OCI-LY7 (cell line): ENCODE data around the gene TCF12. TPM values are rescaled to one million over a fixed set of nuclear protein-coding genes. Genes with fewer than 3 reads are reported as not detected.

Experiments used
- BruUV-seq: library from RNA; stranded (reverse); fragments of 400-500 nt; replicated peaks from 2 replicates; lab custom pipeline; 2021; lab: Mats Ljungman, UMichigan
- CTCF ChIA-PET: fragments of 300-600 bp; sonication (Branson Sonifier 250); formaldehyde crosslinking; loops from one replicate; lab custom pipeline; 2022; ENCODE audit warnings: antibody characterized with exemption; ENCODE audit not compliant: unreplicated experiment; lab: Charles Lee
- POLR2A ChIA-PET: fragments of 300-600 bp; sonication (Branson Sonifier 250); formaldehyde crosslinking; loops from one replicate; lab custom pipeline; 2022; ENCODE audit warnings: antibody characterized with exemption; lab: Charles Lee
- DNase-seq: peaks from one replicate; pipeline ENCODE4 v3.0.0-alpha.2; 2015; ENCODE audit warnings: low spot score
- H2AFZ ChIP-seq: fragments of 200-600 bp; sonication (generic), shearing (Covaris generic); 2 replicates; pipeline ENCODE4 v1.6.1; 2014; ENCODE audit warnings: mild to moderate bottlenecking, antibody characterized with exemption, low read length, moderate library complexity
- H3K27ac ChIP-seq: fragments of 200-600 bp; sonication (generic); 2 replicates; pipeline ENCODE4 v1.5.1; 2014; ENCODE audit warnings: mixed run types, low read depth, mild to moderate bottlenecking, moderate library complexity, low read length, inconsistent platforms; ENCODE audit not compliant: poor library complexity, severe bottlenecking
- H3K36me3 ChIP-seq: fragments of 200-600 bp; sonication (generic); 2 replicates; pipeline ENCODE4 v1.6.1; 2014; ENCODE audit warnings: mild to moderate bottlenecking, antibody characterized with exemption, low read length, moderate library complexity, mixed read lengths; ENCODE audit not compliant: insufficient read depth
- H3K4me1 ChIP-seq: fragments of 200-600 bp; sonication (generic); 2 replicates; pipeline ENCODE4 v1.5.1; 2014; ENCODE audit warnings: mild to moderate bottlenecking, low read length; ENCODE audit not compliant: insufficient read depth, poor library complexity, severe bottlenecking
- H3K4me2 ChIP-seq: fragments of 200-600 bp; sonication (generic); 2 replicates; pipeline ENCODE4 v1.6.1; 2014; ENCODE audit warnings: mild to moderate bottlenecking, low read length
- H3K4me3 ChIP-seq: fragments of 200-600 bp; sonication (generic); 2 replicates; pipeline ENCODE4 v1.5.1; 2014; ENCODE audit warnings: mild to moderate bottlenecking, low read depth, low read length; ENCODE audit not compliant: poor library complexity, severe bottlenecking
- H3K79me2 ChIP-seq: fragments of 200-600 bp; sonication (generic); 2 replicates; pipeline ENCODE4 v1.6.1; 2016; ENCODE audit warnings: low read depth, mild to moderate bottlenecking, low read length, moderate library complexity, mixed read lengths; ENCODE audit not compliant: insufficient read depth
- H3K9me2 ChIP-seq: fragments of 200-600 bp; sonication (generic); 2 replicates; pipeline ENCODE4 v1.6.1; 2016; ENCODE audit warnings: mild to moderate bottlenecking, low read length, mixed read lengths; ENCODE audit not compliant: insufficient read depth
- H3K9me3 ChIP-seq: fragments of 200-600 bp; sonication (generic); 2 replicates; pipeline ENCODE4 v1.6.1; 2014; ENCODE audit warnings: mild to moderate bottlenecking, mixed run types, low read length, mixed read lengths
- H4K20me1 ChIP-seq: fragments of 200-600 bp; sonication (generic); 2 replicates; pipeline ENCODE4 v1.6.1; 2014; ENCODE audit warnings: mild to moderate bottlenecking, antibody characterized with exemption, low read length, moderate library complexity, mixed read lengths; ENCODE audit not compliant: insufficient read depth
- EZH2phosphoT487 ChIP-seq: fragments of 200-600 bp; sonication (generic); IDR thresholded peaks from 2 replicates; pipeline ENCODE4 v1.6.1; 2018; ENCODE audit warnings: low read depth, borderline replicate concordance, mild to moderate bottlenecking, mixed run types, antibody characterized with exemption, low read length, moderate library complexity, mixed read lengths
- intact Hi-C: fragments of 100-400 bp; cut with micrococcal nuclease; formaldehyde crosslinking; loops from one replicate; pipeline ENCODE4 v1.10.0; 2022; ENCODE audit not compliant: unreplicated experiment
- total RNA-seq, 2 experiments: library from RNA; depleted of rRNA in 1 of 2; stranded (reverse); fragments of >200 nt in 1 of 2; shearing (Covaris generic) in 1 of 2; gene quantifications; 2 replicates each; pipeline ENCODE4 v1.2.3, GENCODE V29; 2014 to 2022
- TF ChIP-seq, protein P1 (sequence below): fragments of 200-600 bp; sonication (generic); conservative IDR thresholded peaks from 2 replicates; pipeline ENCODE4 v1.5.1; 2014; ENCODE audit warnings: mild to moderate bottlenecking, antibody characterized with exemption, low read length, moderate library complexity, mixed read lengths

The TCF12 gene
- total RNA-seq, 2 experiments from 2014 or later: 51.6 to 139 TPM

- Histone ChIP-seq H3K4me1 (peaks cover 11% of the 10 kb centered on the region), H3K4me2 (no peak overlapping the region), H3K36me3 (peaks cover 18% of the 10 kb centered on the region), H4K20me1 (no peaks in the 10 kb centered on the region), H3K4me3 (no peak overlapping the region), H2AFZ (no peak overlapping the region), H3K9me2 (no peaks in the 10 kb centered on the region), H3K79me2 (no peaks in the 10 kb centered on the region), H3K27ac (no peak overlapping the region), H3K9me3 (no peaks in the 10 kb centered on the region)
- CTCF ChIA-PET: no interaction called here
- DNase-seq: no peak
- no TSS peak for BruUV-seq
- no peak for TF ChIP-seq EZH2phosphoT487
- TF ChIP-seq, protein P1, sequence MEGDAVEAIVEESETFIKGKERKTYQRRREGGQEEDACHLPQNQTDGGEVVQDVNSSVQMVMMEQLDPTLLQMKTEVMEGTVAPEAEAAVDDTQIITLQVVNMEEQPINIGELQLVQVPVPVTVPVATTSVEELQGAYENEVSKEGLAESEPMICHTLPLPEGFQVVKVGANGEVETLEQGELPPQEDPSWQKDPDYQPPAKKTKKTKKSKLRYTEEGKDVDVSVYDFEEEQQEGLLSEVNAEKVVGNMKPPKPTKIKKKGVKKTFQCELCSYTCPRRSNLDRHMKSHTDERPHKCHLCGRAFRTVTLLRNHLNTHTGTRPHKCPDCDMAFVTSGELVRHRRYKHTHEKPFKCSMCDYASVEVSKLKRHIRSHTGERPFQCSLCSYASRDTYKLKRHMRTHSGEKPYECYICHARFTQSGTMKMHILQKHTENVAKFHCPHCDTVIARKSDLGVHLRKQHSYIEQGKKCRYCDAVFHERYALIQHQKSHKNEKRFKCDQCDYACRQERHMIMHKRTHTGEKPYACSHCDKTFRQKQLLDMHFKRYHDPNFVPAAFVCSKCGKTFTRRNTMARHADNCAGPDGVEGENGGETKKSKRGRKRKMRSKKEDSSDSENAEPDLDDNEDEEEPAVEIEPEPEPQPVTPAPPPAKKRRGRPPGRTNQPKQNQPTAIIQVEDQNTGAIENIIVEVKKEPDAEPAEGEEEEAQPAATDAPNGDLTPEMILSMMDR: no peak
- intact Hi-C loops: no loop called here
- POLR2A ChIA-PET: no interaction called here
These were observed 180.5 kb downstream of the TCF12 start for GRCh38 chr15:57098896-57099295.

DNA sequence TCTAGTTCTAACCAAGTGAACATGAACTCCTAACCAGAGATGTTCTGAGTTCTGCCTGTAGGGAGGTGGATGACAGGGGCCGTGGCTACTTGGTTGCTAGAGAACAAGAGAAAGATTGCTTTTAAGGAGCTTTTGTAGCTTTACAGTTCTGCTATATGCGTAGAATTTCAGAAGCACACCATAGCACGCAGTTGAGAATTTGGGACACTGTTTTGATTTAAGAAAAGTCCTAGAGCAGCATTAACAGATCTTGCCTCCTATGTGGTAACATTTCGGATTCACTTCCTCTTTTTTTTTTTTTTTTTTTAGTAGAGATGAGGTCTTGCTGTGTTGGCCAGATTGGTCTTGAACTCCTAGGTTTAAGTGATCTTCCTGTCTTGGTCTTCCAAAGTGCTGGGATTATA lies 181.7 kb downstream of the TCF12 start:
- H3K9me2 ChIP-seq: no peaks in the 10 kb centered on the region
- BruUV-seq: no TSS peak
- CTCF ChIA-PET: no interaction called here
- H3K79me2 ChIP-seq: no peaks in the 10 kb centered on the region
- H3K4me3 ChIP-seq: no peak overlapping the region
- POLR2A ChIA-PET: interaction anchor here (0.7 kb wide), 1 partner anchor 47 kb away, joined by 3 read pairs; no protein-coding TSS in a partner anchor
- H3K4me2 ChIP-seq: peak overlapping the region; percentile 45
- DNase-seq: peak; percentile 37
- no peaks in the 10 kb centered on the region for H3K9me3 ChIP-seq
- H3K36me3 ChIP-seq: peaks cover 9% of the 10 kb centered on the region
- peaks cover 11% of the 10 kb centered on the region for H3K4me1 ChIP-seq
- no peak overlapping the region for H2AFZ ChIP-seq
- no peaks in the 10 kb centered on the region for H4K20me1 ChIP-seq
- no peak for TF ChIP-seq EZH2phosphoT487
- TF ChIP-seq, protein P1: no peak
- intact Hi-C loops: no loop called here
- peak overlapping the region; percentile 18 for H3K27ac ChIP-seq

GRCh38 chr15:57102858-57103257 lies 184.4 kb downstream of the TCF12 start:
- no peak overlapping the region for H3K4me3 ChIP-seq
- no peak overlapping the region for H3K27ac ChIP-seq

More at GRCh38 chr15:57102858-57103257, 184.4 kb downstream of the TCF12 start:
- H4K20me1 ChIP-seq: no peaks in the 10 kb centered on the region
- no peak overlapping the region for H2AFZ ChIP-seq
- CTCF ChIA-PET: no interaction called here
- no peak for TF ChIP-seq EZH2phosphoT487
- TF ChIP-seq, protein P1: no peak
- H3K9me3 ChIP-seq: peaks cover 6% of the 10 kb centered on the region; the same call in 1 of the 2 replicates
- H3K36me3 ChIP-seq: peaks cover 21% of the 10 kb centered on the region
- peaks cover 11% of the 10 kb centered on the region for H3K4me1 ChIP-seq
- DNase-seq: no peak
- no peaks in the 10 kb centered on the region for H3K79me2 ChIP-seq
- no peak overlapping the region for H3K4me2 ChIP-seq
- POLR2A ChIA-PET: no interaction called here
- no peaks in the 10 kb centered on the region for H3K9me2 ChIP-seq
- no TSS peak for BruUV-seq
- intact Hi-C loops: no loop called here
